ENCODE measurements around the gene TBC1D23.
"Not testable (repeated sequence)": the region's sequence is repeated elsewhere in the genome, so short reads cannot be mapped to it uniquely, and the experiment has no call there.

TBC1D23 gene

GRCh38 chr3:100257586-100257985, 3.2 kb upstream of the TBC1D23 start:
- no peak for DNase-seq

DNA sequence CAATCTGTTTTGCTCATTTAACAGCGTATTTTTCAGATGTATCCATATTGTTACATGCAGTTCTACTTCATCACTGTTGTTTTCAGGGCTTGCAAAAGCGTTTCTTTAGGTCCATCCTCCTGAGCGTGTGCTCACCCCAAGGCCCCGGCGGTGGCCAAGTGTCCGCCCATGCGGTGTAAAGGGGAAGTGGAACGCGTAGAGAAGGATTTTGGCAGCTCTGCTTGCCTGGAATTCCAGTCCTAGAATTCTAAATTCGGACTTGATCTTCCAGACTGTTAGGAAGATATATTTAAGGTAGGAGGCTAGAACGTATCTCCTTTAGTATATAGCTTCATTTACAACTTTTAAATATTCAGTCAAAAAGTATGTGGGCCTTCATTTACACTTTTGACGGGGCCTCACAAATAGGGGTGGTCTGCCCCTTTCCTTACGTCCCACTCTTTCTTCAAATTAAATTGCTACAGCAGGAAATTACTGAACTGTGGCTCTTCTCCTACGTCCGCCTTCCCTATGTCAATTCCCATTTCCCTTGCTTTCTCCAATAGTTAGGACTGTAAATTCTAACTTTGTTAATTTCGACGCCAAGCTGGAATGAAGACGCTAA, 609 bp upstream of the TBC1D23 start:
- no peak for DNase-seq

DNA sequence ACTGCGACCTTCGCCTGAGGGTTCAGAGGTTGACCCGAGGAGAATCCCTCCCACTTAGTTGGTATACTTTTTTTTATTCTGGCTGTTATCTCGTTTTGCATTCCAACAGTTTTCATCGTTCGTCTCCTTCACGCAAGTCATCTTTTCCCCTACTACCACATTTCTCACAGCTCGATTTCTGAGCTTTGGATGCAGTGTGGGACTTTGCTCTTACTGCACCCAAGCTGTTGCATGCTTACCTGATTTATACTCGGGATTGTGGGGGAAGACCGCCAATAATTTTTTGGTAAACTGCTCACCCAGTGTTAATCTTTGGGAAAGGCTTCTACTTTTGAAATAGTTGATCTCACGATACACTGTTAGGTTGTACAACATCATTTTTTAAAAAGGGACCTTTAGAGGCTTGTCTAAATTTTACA, 702 bp downstream of the TBC1D23 start:
- DNase-seq = no peak

DNA sequence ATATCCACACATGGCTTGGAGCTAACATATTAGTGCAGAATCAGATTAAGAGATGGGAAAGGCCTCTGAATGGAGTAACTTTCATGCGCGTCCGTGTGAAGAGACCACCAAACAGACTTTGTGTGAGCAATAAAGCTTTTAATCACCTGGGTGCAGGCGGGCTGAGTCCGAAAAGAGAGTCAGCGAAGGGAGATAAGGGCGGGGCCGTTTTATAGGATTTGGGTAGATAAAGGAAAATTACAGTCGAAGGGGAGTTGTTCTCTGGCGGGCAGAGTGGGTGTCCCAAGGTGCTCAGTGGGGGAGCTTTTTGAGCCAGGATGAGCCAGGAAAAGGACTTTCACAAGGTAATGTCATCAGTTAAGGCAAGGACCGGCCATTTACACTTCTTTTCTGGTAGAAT, 2.1 kb downstream of the TBC1D23 start:
- not testable (repeated sequence) for DNase-seq

GRCh38 chr3:100263583-100263982, 2.8 kb downstream of the TBC1D23 start:
- no peak for DNase-seq

GRCh38 chr3:100264242-100264641, 3.5 kb downstream of the TBC1D23 start:
- DNase-seq = no peak

DNA sequence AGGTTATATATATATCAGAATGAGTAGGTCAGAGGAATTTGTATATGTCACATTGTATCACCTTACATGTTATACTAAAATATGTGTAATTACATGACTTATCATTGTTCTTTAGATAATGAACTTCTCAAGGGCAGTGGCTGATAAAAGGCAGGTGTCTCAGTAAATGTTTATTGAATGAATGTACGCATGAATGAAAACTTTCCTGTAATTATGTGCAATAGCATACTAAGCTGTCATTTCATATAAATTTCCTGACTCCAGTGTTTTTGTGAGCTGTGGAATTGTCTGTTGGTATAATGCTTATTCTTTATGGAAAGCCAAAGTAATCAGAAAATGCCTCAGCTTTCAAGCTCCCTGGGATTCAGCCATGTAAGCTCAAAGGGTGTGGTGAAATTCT, 4.2 kb downstream of the TBC1D23 start:
- DNase-seq = no peak

DNA sequence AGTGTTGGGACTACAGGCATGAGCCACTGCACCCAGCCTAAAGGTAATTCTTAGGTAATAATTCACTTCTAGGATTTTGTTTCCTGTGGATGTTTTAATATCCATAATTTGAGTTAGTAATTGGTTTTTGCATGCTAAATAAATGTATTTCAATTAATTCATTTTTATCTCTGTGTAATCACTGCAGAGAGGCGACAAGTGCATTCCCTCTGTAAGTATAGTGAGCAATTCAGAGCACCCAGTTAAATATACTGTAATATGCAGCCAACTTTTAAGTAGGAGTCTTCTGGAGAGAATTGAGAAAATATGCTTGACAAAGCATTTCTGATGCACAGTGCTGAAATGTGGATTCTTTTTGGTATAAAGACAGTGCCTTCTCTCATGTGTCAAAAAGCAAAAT, 5.7 kb downstream of the TBC1D23 start:
- DNase-seq = no peak

DNA sequence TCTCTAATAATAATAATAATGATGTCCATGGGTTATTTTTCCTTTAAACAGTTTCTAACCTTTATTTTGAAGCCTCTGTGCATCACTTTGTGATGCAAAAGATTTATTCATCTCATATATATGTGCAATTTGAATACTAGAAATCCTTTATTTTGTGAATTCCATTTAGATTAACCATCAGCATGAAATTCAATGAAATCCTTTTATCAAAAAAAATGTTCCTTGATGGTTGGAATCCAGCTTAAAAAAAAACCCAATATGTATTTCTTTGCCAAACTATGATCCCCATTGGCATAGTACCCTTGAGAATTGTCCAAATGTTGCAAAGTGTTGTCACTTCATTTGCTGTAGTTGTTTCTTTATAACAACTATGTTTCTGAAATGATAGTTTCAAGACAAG, 7.4 kb downstream of the TBC1D23 start:
- no peak for DNase-seq

GRCh38 chr3:100269001-100269400, 8.2 kb downstream of the TBC1D23 start:
- no peak for DNase-seq

- no peak for DNase-seq
These were observed 8.8 kb downstream of the TBC1D23 start for GRCh38 chr3:100269410-100270214.

DNA sequence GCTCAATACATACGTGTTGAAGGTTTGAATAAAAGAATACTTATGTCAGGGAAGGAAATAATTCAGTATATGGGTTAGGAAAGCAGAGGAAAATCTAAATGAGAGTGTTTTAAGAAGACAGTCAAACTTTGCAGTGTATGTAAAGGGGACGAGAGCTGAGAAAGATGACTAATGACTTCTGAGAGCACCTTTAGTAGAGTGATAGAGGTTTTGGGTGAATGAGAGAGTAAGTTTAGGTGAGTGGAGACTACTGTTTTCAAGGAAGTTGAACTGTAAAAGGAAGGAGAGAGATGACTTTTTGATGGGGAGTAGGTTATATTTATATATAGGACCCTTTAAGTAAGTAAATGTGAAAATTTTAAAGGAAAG, 9.4 kb downstream of the TBC1D23 start:
- DNase-seq = no peak

DNA sequence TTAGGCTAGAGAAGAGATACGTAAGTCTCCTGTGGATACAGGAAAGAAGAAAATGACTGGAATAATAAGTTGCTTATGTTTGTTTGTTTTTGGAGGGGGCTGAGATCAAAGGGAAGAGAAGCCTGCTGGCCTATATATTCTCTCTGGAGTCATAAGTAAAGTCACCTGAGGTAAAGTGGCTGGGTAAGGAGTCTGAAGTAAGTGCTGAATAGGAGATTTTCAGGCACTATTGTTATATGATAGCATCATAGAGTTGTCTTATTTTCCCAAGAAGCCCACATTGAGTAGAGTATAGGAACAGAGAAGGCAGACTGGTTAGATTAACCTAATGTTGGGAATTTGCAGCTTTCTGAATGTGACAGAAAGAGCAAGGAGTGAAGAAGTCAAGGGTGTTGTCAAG, 10.7 kb downstream of the TBC1D23 start:
- no peak for DNase-seq

- DNase-seq = not testable (repeated sequence)
These were observed 12.2 kb downstream of the TBC1D23 start for GRCh38 chr3:100272797-100273611.

GRCh38 chr3:100274361-100274760, 13.6 kb downstream of the TBC1D23 start:
- no peak for DNase-seq

DNA sequence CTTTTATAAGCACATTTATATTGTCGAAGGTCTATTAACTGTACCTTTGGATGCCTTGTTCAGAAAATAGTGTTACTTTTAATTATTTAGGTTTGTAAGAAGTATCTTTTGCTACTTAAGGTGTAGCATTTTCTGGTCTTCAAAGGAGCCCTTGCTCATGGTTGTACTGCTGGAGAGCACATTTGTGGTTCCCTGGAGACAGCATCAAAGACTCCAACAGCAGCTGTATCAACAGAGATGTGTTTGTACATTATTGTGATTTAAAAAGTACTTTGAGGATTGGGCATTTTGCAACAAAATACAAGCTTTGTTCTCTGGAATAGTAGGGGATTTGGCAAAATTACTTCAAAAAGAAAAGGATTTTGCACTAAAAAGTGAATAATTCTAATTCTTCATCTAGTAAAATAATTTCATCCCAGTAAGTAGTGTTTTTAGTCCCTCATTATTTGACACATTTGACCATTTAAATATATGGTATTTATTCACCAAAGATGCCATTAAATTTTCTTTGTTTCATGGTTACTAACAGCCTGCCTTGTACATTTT, 16.5 kb downstream of the TBC1D23 start:
- DNase-seq = no peak

- no peak for DNase-seq
These were observed 18.1 kb downstream of the TBC1D23 start for GRCh38 chr3:100278910-100279309.

- no peak for DNase-seq
These were observed 27.6 kb downstream of the TBC1D23 start for GRCh38 chr3:100288288-100288894.

GRCh38 chr3:100289339-100289738, 28.5 kb downstream of the TBC1D23 start:
- DNase-seq = no peak

GRCh38 chr3:100295089-100295488, 34.3 kb downstream of the TBC1D23 start:
- DNase-seq = no peak

DNA sequence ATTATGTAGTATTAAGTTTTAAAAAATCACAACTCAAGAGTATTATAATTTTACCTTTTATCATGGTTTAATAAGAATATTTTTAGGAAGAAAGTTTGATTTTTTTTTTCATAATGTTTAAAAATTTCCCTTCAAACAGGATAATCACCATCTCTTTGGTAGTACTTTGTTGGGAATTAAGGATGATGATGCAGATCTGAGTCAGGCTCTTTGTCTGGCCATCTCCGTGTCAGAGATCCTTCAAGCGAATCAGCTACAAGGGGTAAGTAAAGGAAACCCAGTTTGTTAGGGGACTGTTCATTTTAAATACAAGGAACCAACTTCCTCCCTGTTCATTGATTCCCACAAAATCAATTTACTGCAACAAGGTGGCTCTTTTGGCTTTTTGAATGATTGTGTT, 37.0 kb downstream of the TBC1D23 start:
- no peak for DNase-seq

- DNase-seq = no peak
These were observed 38.2 kb downstream of the TBC1D23 start for GRCh38 chr3:100299016-100299415.

DNA sequence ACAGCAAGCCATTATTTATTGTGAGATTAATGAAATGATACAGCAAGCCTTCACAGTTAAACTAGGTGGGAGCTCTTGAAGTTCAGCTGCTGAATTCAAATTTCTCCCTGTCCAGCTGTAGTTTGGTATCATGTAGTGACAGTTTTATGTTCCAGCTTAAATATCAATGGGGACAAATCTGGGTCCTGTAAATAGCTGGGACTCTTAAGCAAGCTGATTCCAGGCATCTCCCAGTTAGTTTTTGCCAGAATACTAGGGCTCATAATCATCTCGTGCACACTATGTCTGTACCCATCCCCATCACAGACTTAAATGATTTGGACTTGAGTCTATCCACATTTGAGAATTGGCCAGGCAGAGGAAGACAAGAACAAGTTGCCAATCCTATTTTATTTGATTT, 45.9 kb downstream of the TBC1D23 start:
- no peak for DNase-seq

Measured in cortex of kidney (tissue), 1 donor.